Activated CD4-positive, alpha-beta T cell treated with anti-CD3 and anti-CD28 coated beads, Interleukin-2, Interleukin-4, amounts not matched to agents 100 ng/mL and 50 ng/mL, durations not matched to agents 16 hours and 8 hours (primary cell): ENCODE results near the gene MSANTD1.
A peak's percentile ranks its signal among the peaks of the same experiment; 100 is the strongest.

ENCODE experiments used
- DNase-seq: peaks from one replicate; pipeline ENCODE4 v3.0.0-alpha.2; 2020; ENCODE audit warnings: low spot score

Gene MSANTD1

GRCh38 chr4:3248811-3249661 lies at the start of gene MSANTD1:
MSANTD1 (plus strand) TSS chr4:3249159; CDS start chr4:3249223, 64 bp downstream.
- DNase-seq: no peak

- no peak for DNase-seq
These were observed 49.1 kb upstream of the MSANTD1 start for GRCh38 chr4:3199653-3200422.

- no peak for DNase-seq
These were observed 48.4 kb upstream of the MSANTD1 start for GRCh38 chr4:3200423-3201090.

- DNase-seq: peak; percentile 89
These were observed 46.9 kb upstream of the MSANTD1 start for GRCh38 chr4:3201718-3202702.

GRCh38 chr4:3202836-3203820 lies 45.8 kb upstream of the MSANTD1 start:
- peak; percentile 36 for DNase-seq

- DNase-seq: no peak
These were observed 45.0 kb upstream of the MSANTD1 start for GRCh38 chr4:3203971-3204431.

GRCh38 chr4:3205995-3206394 lies 43.0 kb upstream of the MSANTD1 start:
- no peak for DNase-seq

- DNase-seq: no peak
These were observed 42.4 kb upstream of the MSANTD1 start for GRCh38 chr4:3206439-3207100.

- no peak for DNase-seq
These were observed 41.4 kb upstream of the MSANTD1 start for GRCh38 chr4:3207531-3208037.

- no peak for DNase-seq
These were observed 40.1 kb upstream of the MSANTD1 start for GRCh38 chr4:3208826-3209225.

GRCh38 chr4:3209551-3210325 lies 39.2 kb upstream of the MSANTD1 start:
- DNase-seq: no peak

- DNase-seq: no peak
These were observed 38.5 kb upstream of the MSANTD1 start for GRCh38 chr4:3210467-3210866.

- DNase-seq: no peak
These were observed 37.1 kb upstream of the MSANTD1 start for GRCh38 chr4:3211866-3212265.

- no peak for DNase-seq
These were observed 36.4 kb upstream of the MSANTD1 start for GRCh38 chr4:3212391-3213105.

- DNase-seq: no peak
These were observed 35.9 kb upstream of the MSANTD1 start for GRCh38 chr4:3213106-3213425.

- DNase-seq: no peak
These were observed 35.2 kb upstream of the MSANTD1 start for GRCh38 chr4:3213661-3214250.

GRCh38 chr4:3215256-3215655 lies 33.7 kb upstream of the MSANTD1 start:
- DNase-seq: no peak

GRCh38 chr4:3215733-3216132 lies 33.2 kb upstream of the MSANTD1 start:
- DNase-seq: no peak
